NCI-H2196 treated with DMSO at 0.1 percent for 48 hours (cell line): ENCODE measurements around the gene ADAT3.
"Not testable (repeated sequence)": the region's sequence is repeated elsewhere in the genome, so short reads cannot be mapped to it uniquely, and the experiment has no call there.

Source experiments
- DNase-seq: peaks from one replicate; lab custom pipeline; 2025; ENCODE audit not compliant: unreplicated experiment; lab: John Stamatoyannopoulos, UW

ADAT3 gene

GRCh38 chr19:1866693-1867348 is 38.4 kb upstream of the ADAT3 start:
- no peak for DNase-seq

GRCh38 chr19:1867349-1867724 is 37.9 kb upstream of the ADAT3 start:
- no peak for DNase-seq

- no peak for DNase-seq
Observed at GRCh38 chr19:1868971-1869370, 36.2 kb upstream of the ADAT3 start.

- DNase-seq = no peak
Observed at GRCh38 chr19:1871140-1871597, 34.0 kb upstream of the ADAT3 start.

- no peak for DNase-seq
Observed at GRCh38 chr19:1871630-1872029, 33.6 kb upstream of the ADAT3 start.

- DNase-seq = no peak
Observed at GRCh38 chr19:1872807-1873523, 32.2 kb upstream of the ADAT3 start.

- DNase-seq = peak; percentile 28
Observed at GRCh38 chr19:1873524-1874473, 31.4 kb upstream of the ADAT3 start.

GRCh38 chr19:1874554-1875185 is 30.5 kb upstream of the ADAT3 start:
- DNase-seq = no peak

DNA sequence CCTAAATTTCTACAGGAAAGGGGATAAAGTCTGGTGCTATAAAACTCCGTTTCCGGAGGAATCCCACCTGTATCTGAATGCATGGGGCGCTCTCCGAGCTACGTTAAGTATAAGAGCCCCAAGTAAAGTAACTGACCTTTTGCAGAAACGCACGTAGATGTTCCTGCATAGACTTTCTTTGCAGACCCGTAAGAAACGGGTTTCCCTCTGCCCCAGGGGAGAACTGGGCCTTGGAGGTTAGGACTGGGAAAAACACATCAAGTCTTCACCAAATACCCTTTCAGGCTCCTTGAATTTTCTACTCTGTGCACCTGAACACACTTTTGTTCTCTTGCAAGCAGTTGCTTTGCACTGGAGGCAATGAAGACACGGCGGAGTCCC is 29.9 kb upstream of the ADAT3 start:
- not testable (repeated sequence) for DNase-seq

DNA sequence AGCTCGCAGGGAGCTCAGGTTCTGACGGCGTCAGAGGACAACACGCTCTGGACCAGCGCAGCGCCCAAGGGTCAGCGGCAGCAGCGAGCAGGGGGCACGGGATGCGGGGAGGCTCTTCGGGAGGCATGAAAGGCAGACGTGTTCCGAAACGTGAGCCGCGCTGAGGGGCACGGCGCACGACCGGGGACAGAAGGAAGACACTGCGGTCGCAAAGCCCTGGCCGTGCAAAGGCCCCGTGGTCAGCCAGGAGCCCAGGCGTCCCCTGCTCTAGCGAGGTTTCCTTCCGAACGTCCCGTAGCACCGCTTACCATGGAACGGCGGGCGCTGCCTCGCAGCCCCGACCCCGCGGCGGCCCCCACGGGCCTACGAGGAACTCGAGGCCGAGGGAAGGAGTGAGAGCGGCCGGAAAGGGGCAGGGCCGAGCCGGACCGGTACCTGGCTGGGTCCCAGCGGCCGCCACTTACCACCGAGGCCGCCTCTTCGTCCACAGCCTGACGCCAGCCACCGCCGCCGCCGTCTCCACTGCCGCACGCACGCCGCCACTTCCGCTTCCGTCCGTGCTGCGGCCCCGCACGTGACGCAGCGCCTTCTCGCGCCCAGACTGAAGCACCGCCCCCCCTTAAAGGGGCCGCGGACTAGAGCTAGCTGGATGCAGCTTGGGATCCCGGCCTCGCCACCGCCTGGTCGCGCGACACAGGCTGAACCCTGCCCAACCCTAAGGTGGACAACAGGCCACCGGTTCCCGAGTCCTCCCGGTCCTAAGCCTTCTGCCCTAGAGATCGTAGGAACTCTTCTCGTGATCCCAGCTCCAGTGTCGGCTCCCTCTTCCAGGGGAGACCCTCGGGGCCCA is 29.3 kb upstream of the ADAT3 start:
- DNase-seq = peak; percentile 92

DNA sequence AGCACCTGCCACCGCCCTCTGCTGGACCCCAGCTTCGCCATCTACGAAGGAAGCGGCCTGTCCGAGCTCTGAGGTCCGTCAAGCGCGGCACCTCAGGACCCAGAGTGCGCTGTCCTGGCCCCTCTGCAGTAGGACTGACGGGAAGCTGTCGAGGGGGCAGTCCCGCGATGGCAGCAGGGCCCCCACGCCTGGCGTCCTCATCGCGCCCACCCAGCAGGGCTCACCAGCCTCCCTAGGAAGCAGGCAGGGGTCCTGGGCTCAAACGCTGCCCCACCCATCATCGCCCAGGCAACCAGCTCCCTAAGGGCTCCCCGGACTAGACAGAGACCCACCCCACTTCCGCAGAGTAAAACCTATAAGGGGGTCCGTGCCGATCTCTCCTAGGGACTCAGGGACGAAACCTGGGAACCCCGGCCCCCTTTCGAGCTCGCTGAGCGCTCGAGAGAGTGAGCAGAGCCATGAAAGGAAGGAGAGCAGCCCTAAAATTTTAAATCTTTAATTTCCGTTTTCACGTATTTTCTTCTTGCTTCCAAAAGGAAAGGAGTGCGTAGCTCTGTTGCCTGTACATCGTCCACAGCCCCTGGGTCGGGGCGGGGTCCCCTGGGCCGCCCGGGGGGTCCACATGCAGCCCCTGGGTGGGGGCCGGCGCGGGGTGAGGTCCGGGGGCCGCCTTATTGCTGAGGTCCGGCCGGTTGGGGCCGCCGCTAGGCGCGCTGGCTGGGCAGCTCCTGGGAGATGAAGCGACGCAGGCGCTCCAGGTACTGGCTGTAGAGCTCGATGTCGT is 28.5 kb upstream of the ADAT3 start:
- not testable (repeated sequence) for DNase-seq

- DNase-seq = not testable (repeated sequence)
Observed at GRCh38 chr19:1877280-1877660, 27.9 kb upstream of the ADAT3 start.

GRCh38 chr19:1878583-1878982 is 26.6 kb upstream of the ADAT3 start:
- DNase-seq = not testable (repeated sequence)

DNA sequence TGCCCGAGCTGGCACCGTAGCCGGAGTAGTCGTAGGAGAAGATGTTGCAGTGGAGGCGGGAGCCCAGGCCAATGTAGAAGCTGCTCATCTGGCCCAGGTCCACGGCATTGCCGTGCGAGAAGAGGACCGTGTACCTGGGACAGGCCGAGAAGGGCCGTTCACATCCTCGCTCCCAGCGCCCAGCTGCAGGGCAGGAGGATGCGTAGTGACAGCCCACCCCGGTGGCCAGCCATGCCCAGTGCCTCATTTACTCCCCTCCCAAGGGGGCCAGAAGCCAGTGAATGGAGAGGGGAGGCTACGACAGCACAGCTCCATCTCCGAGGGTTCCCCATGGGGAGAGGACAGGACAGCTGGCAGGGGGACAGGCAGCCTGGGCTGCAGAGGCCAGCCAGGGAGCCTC is 25.2 kb upstream of the ADAT3 start:
- not testable (repeated sequence) for DNase-seq

DNA sequence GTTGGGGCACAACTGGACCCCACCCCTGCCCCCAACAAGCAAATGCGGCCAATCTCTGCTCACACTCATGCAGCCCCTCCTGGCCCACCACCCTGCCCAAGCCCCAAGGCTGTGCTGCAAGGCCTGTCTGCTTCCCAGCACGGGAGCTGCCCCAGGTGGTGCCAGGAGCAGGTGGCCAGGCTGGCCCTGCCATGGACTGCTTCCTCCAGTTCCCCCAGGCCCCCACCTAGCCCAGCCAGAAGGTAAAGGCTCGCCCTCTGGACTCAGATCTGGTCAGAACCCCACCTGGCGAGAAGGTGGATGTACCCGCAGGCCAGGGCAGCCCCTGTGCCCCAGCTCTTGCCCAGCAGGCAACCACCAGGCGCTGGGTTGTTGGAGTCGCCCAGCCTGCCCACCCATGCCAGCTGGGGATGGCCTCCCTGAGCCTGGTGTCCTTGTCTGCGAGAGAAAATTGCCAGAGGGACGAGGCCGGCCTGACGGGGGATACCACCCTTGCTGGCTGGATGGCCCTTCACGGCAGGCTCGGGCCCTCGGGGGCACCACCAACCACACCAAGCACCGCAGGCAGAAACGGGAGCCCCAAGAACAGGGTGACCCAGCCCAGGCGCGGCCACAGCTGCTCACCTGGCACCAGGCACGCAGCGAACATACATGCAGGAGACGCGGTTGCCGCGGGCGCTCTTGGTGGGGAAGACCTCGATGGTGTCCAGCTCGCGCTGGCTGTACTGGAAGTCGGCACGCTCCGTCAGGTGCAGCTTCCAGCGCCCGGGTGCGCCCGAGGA is 24.4 kb upstream of the ADAT3 start:
- no peak for DNase-seq

GRCh38 chr19:1881393-1882088 is 23.7 kb upstream of the ADAT3 start:
- DNase-seq = not testable (repeated sequence)

DNA sequence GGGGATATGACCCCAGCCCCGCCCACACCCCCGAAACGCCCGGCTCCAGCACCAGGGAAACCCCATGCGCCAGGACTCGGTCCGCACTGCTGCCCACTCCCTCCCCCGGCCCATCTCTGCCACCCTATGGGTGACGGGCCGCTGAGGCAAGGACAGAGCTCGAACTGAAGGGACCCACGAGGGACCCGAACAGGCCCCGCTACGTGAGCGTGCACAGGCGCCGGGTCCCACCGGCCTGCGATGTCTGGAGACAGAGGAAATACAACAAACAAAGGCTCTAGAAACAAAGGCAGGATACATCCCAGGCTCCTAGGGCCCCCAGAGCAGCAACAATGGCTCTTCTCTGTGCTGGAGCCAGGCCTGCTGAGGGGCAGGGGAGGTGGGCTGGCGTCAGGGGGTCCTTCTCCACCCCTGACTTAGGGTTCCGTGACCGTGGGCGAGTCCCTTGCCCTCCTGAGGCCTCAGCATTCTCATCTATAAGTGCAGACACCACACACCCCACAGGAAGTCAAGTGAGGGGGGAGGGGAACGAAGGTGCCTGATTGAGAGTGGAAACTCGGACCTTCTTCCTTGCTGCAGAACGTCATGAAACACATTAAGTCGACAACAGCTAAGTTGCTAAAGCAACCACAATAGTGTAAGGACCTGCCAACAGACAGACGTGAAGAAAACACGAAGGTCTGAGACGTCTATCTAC is 23.0 kb upstream of the ADAT3 start:
- DNase-seq = no peak
